Inferior parietal cortex (tissue), 1 donor: ENCODE measurements around the gene LRIT3.
"Not testable (repeated sequence)": the region's sequence is repeated elsewhere in the genome, so short reads cannot be mapped to it uniquely, and the experiment has no call there.

Experiments
- DNase-seq: peaks from one replicate; pipeline ENCODE4 v3.0.0-alpha.2; 2016; ENCODE audit errors: extremely low spot score

LRIT3 gene

GRCh38 chr4:109848501-109848900, 594 bp downstream of the LRIT3 start:
- no peak for DNase-seq

- no peak for DNase-seq
Measured at GRCh38 chr4:109850601-109851000, 2.7 kb downstream of the LRIT3 start.

- not testable (repeated sequence) for DNase-seq
Measured at GRCh38 chr4:109859426-109860300, 11.8 kb downstream of the LRIT3 start.

GRCh38 chr4:109861271-109861670, 13.4 kb downstream of the LRIT3 start:
- DNase-seq = no peak

- no peak for DNase-seq
Measured at GRCh38 chr4:109861916-109862511, 14.1 kb downstream of the LRIT3 start.

- DNase-seq = no peak
Measured at GRCh38 chr4:109864134-109864533, 16.2 kb downstream of the LRIT3 start.

GRCh38 chr4:109870061-109870460, 22.2 kb downstream of the LRIT3 start:
- no peak for DNase-seq

- no peak for DNase-seq
Measured at GRCh38 chr4:109872065-109872464, 24.2 kb downstream of the LRIT3 start.

GRCh38 chr4:109872950-109873656, 25.2 kb downstream of the LRIT3 start:
- no peak for DNase-seq

- no peak for DNase-seq
Measured at GRCh38 chr4:109873791-109874514, 26.0 kb downstream of the LRIT3 start.

- no peak for DNase-seq
Measured at GRCh38 chr4:109875106-109875505, 27.2 kb downstream of the LRIT3 start.

- DNase-seq = not testable (repeated sequence)
Measured at GRCh38 chr4:109875553-109875952, 27.6 kb downstream of the LRIT3 start.

- no peak for DNase-seq
Measured at GRCh38 chr4:109876634-109877265, 28.8 kb downstream of the LRIT3 start.

GRCh38 chr4:109877400-109877799, 29.5 kb downstream of the LRIT3 start:
- DNase-seq = no peak

GRCh38 chr4:109878355-109878754, 30.4 kb downstream of the LRIT3 start:
- no peak for DNase-seq

GRCh38 chr4:109879081-109879480, 31.2 kb downstream of the LRIT3 start:
- no peak for DNase-seq

GRCh38 chr4:109879636-109880314, 31.9 kb downstream of the LRIT3 start:
- no peak for DNase-seq

- no peak for DNase-seq
Measured at GRCh38 chr4:109886303-109886702, 38.4 kb downstream of the LRIT3 start.

GRCh38 chr4:109887071-109887470, 39.2 kb downstream of the LRIT3 start:
- no peak for DNase-seq

- no peak for DNase-seq
Measured at GRCh38 chr4:109890076-109890475, 42.2 kb downstream of the LRIT3 start.
